Brain microvascular endothelial cell (primary cell): ENCODE results near the gene RBFOX2.

Source experiments
- DNase-seq: peaks from one replicate; pipeline ENCODE4 v3.0.0-alpha.2; 2020
- H3K27ac ChIP-seq: fragments of 250-450 bp; sonication (Bioruptor Pico); 2 replicates; pipeline ENCODE4 v1.5.1; 2020; ENCODE audit warnings: mild to moderate bottlenecking, moderate library complexity
- H3K27me3 ChIP-seq: fragments of 250-450 bp; sonication (Bioruptor Pico); replicated peaks from 2 replicates; pipeline ENCODE4 v1.5.1; 2020; ENCODE audit warnings: mild to moderate bottlenecking
- H3K36me3 ChIP-seq: fragments of 250-450 bp; sonication (Bioruptor Pico); replicated peaks from 2 replicates; pipeline ENCODE4 v1.5.1; 2020; ENCODE audit warnings: mild to moderate bottlenecking
- H3K4me3 ChIP-seq: 2 replicates; pipeline ENCODE4 v1.5.1; 2011; ENCODE audit warnings: low read depth, mild to moderate bottlenecking, control low read depth, low read length, moderate library complexity
- CTCF ChIP-seq: IDR thresholded peaks from 2 replicates; pipeline ENCODE4 v1.5.1; 2011; ENCODE audit warnings: low read depth, mild to moderate bottlenecking, moderate library complexity, low read length, control low read depth, inconsistent platforms; ENCODE audit errors: missing control alignments
- in situ Hi-C: cut with HindIII; loops from 2 replicates; pipeline ENCODE4 v1.10.0; 2017; ENCODE audit warnings: low sequenced_read_pairs, low pct_ligation_motif_present

Gene RBFOX2

GRCh38 chr22:35917651-35918050 lies 111.0 kb downstream of the RBFOX2 start:
- H3K4me3 ChIP-seq, result no peak overlapping the region
- no peaks in the 10 kb centered on the region for H3K36me3 ChIP-seq
- no peak for DNase-seq
- TF ChIP-seq CTCF, result no peak
- H3K27ac ChIP-seq, result no peak overlapping the region
- H3K27me3 ChIP-seq, result no peaks in the 10 kb centered on the region
- in situ Hi-C loops, result no loop called here

- TF ChIP-seq CTCF, result no peak
- H3K27ac ChIP-seq, result no peak overlapping the region
- in situ Hi-C loops, result no loop called here
- H3K4me3 ChIP-seq, result peak overlapping the region; percentile 57
- H3K36me3 ChIP-seq, result no peaks in the 10 kb centered on the region
- H3K27me3 ChIP-seq, result no peaks in the 10 kb centered on the region
- DNase-seq, result no peak
Measured at GRCh38 chr22:35915477-35916013, 113.1 kb downstream of the RBFOX2 start.

- in situ Hi-C loops, result no loop called here
- Histone ChIP-seq H3K36me3 (no peaks in the 10 kb centered on the region), H3K4me3 (peak overlapping the region; percentile 57), H3K27me3 (no peaks in the 10 kb centered on the region), H3K27ac (peak overlapping the region; percentile 39)
- peak; percentile 82 for DNase-seq
- no peak for TF ChIP-seq CTCF
Measured at GRCh38 chr22:35914665-35915476, 113.8 kb downstream of the RBFOX2 start.

- TF ChIP-seq CTCF, result no peak
- DNase-seq, result no peak
- in situ Hi-C loops, result no loop called here
- Histone ChIP-seq H3K4me3 (peak overlapping the region; percentile 57), H3K27ac (no peak overlapping the region), H3K36me3 (no peaks in the 10 kb centered on the region), H3K27me3 (no peaks in the 10 kb centered on the region)
Measured at GRCh38 chr22:35914357-35914664, 114.3 kb downstream of the RBFOX2 start.

- Histone ChIP-seq H3K27me3 (no peaks in the 10 kb centered on the region), H3K4me3 (no peak overlapping the region), H3K36me3 (no peaks in the 10 kb centered on the region), H3K27ac (no peak overlapping the region)
- DNase-seq, result no peak
- no peak for TF ChIP-seq CTCF
- in situ Hi-C loops, result no loop called here
Measured at GRCh38 chr22:35913925-35914324, 114.7 kb downstream of the RBFOX2 start.

GRCh38 chr22:35912658-35913057 lies 116.0 kb downstream of the RBFOX2 start:
- no peaks in the 10 kb centered on the region for H3K36me3 ChIP-seq
- no peak for TF ChIP-seq CTCF
- in situ Hi-C loops, result no loop called here
- H3K27ac ChIP-seq, result no peak overlapping the region
- no peak for DNase-seq
- no peaks in the 10 kb centered on the region for H3K27me3 ChIP-seq
- H3K4me3 ChIP-seq, result no peak overlapping the region
